K562 (cell line): ENCODE data around the gene BZW1.

Experiments
- ADNP ChIP-seq: fragments of 200-800 bp; sonication (Bioruptor generic); IDR thresholded peaks from 2 replicates; pipeline ENCODE4 v1.6.1; 2016; ENCODE audit warnings: missing genetic modification characterization, missing compliant biosample characterization
- CBX2 ChIP-seq: fragments of 200-600 bp; sonication (generic); IDR thresholded peaks from one replicate; pipeline ENCODE4 v1.6.1; 2012; ENCODE audit warnings: mild to moderate bottlenecking, low read length, inconsistent platforms; ENCODE audit not compliant: insufficient read depth, poor library complexity, severe bottlenecking
- CTCF ChIP-seq, 3 experiments: IDR thresholded peaks in 2 of 3; conservative IDR thresholded peaks in 1 of 3; 2 replicates each; pipeline ENCODE4 v1.5.1; 2011 to 2012; ENCODE audit warnings: low read length in 3 of 3, mild to moderate bottlenecking in 3 of 3, control low read depth in 2 of 3, improper control_type of control experiment in 1 of 3, inconsistent platforms in 1 of 3, low read depth in 1 of 3, mixed read lengths in 1 of 3, moderate library complexity in 1 of 3; ENCODE audit not compliant: insufficient read depth in 2 of 3
- EZH2 ChIP-seq: IDR thresholded peaks from 2 replicates; pipeline ENCODE4 v1.6.1; 2012; ENCODE audit warnings: low read depth, mild to moderate bottlenecking, inconsistent platforms, low read length, borderline replicate concordance
- POLR2AphosphoS5 ChIP-seq: IDR thresholded peaks from 2 replicates; pipeline ENCODE4 v1.6.1; 2011; ENCODE audit warnings: mild to moderate bottlenecking, low read depth, low read length, moderate library complexity; ENCODE audit not compliant: control insufficient read depth, insufficient read depth
- USF2 ChIP-seq: sonication (generic); formaldehyde crosslinking; IDR thresholded peaks from 2 replicates; pipeline ENCODE4 v1.5.0; 2020; ENCODE audit warnings: missing genetic modification reagents
- ZNF77 ChIP-seq: fragments of 250-450 bp; sonication (Bioruptor Pico); IDR thresholded peaks from 2 replicates; pipeline ENCODE4 v1.5.0; 2020
- ZZZ3 ChIP-seq: fragments of 450-650 bp; IDR thresholded peaks from 2 replicates; pipeline ENCODE4 v1.6.1; 2016; ENCODE audit warnings: antibody characterized with exemption, mild to moderate bottlenecking, moderate library complexity

GRCh38 chr2:200850512-200851256 is 39.0 kb downstream of the BZW1 start:
- TF ChIP-seq ZNF77 (CRISPR knock-in tag), result no peak
- no peak for TF ChIP-seq ZZZ3
- peak; percentile 36 to 46 (median 43); a peak in 2 of 6 replicates for TF ChIP-seq CTCF (IDR thresholded peaks at IDR 0.05 in 2 of 3, conservative IDR thresholded peaks at IDR 0.05 in 1 of 3; ENCODE audit: insufficient read depth in 2 of 3, low read depth in 1 of 3, low read length in 3 of 3)
- peak; percentile 56 for TF ChIP-seq USF2 (CRISPR knock-in tag)
- no peak for TF ChIP-seq EZH2
- TF ChIP-seq POLR2AphosphoS5, result peak; percentile 24; the same call in 1 of the 2 replicates
- TF ChIP-seq CBX2, result no peak
- TF ChIP-seq ADNP, result no peak
